Smooth muscle cell (in vitro differentiated cells): ENCODE measurements around the gene CHCHD1. TPM values are rescaled to one million over a fixed set of nuclear protein-coding genes. Genes with fewer than 3 reads are reported as not detected.

ENCODE experiments used
- DNase-seq: peaks from one replicate; lab custom pipeline; 2025; ENCODE audit not compliant: unreplicated experiment; lab: John Stamatoyannopoulos, UW
- H2AFZ ChIP-seq: fragments of 200-600 bp; sonication (generic); 2 replicates; pipeline ENCODE4 v1.6.0; 2016; ENCODE audit warnings: antibody characterized with exemption, low read depth, mild to moderate bottlenecking
- H3F3A ChIP-seq: fragments of 200-600 bp; sonication (generic); 2 replicates; pipeline ENCODE4 v1.6.0; 2017; ENCODE audit warnings: antibody characterized with exemption, low read depth
- H3K27ac ChIP-seq: fragments of 200-600 bp; sonication (generic); 2 replicates; pipeline ENCODE4 v1.5.1; 2016; ENCODE audit warnings: low read depth, mild to moderate bottlenecking
- H3K27me3 ChIP-seq: fragments of 200-600 bp; sonication (generic); 2 replicates; pipeline ENCODE4 v1.6.1; 2016; ENCODE audit warnings: low read depth, mild to moderate bottlenecking
- H3K36me3 ChIP-seq: fragments of 200-600 bp; sonication (generic); 2 replicates; pipeline ENCODE4 v1.5.1; 2016; ENCODE audit warnings: low read depth
- H3K4me1 ChIP-seq: fragments of 200-600 bp; sonication (generic); 2 replicates; pipeline ENCODE4 v1.5.1; 2016; ENCODE audit warnings: low read depth
- H3K4me2 ChIP-seq: fragments of 200-600 bp; sonication (generic); 2 replicates; pipeline ENCODE4 v1.6.0; 2016; ENCODE audit warnings: mild to moderate bottlenecking
- H3K4me3 ChIP-seq: fragments of 200-600 bp; sonication (generic); 2 replicates; pipeline ENCODE4 v1.5.1; 2016; ENCODE audit warnings: mild to moderate bottlenecking
- H3K79me2 ChIP-seq: fragments of 200-600 bp; sonication (generic); 2 replicates; pipeline ENCODE4 v1.6.0; 2016; ENCODE audit warnings: low read depth, mild to moderate bottlenecking
- H3K9ac ChIP-seq: fragments of 200-600 bp; sonication (generic); 2 replicates; pipeline ENCODE4 v1.6.0; 2016; ENCODE audit warnings: low read depth
- H3K9me3 ChIP-seq: fragments of 200-600 bp; sonication (generic); replicated peaks from 2 replicates; pipeline ENCODE4 v1.5.1; 2016; ENCODE audit warnings: low read depth
- H4K20me1 ChIP-seq: fragments of 200-600 bp; sonication (generic); 2 replicates; pipeline ENCODE4 v1.6.0; 2016; ENCODE audit warnings: low read depth
- CTCF ChIP-seq: fragments of 200-600 bp; sonication (generic); IDR thresholded peaks from 2 replicates; pipeline ENCODE4 v1.5.1; 2017; ENCODE audit warnings: borderline replicate concordance, mild to moderate bottlenecking, antibody characterized with exemption; ENCODE audit not compliant: insufficient read depth, poor library complexity, severe bottlenecking
- WGBS: methylation state at CpG from one replicate; pipeline ENCODE4 v1.1.7; 2016; ENCODE audit warnings: low lambda C conversion rate; 5-methylcytosine and 5-hydroxymethylcytosine counted together
- polyA plus RNA-seq: library from polyadenylated mRNA; unstranded; fragments of >200 nt; fragmentation: Nextera tagmentation; extraction: Ambion mirVana; gene quantifications from 2 replicates; pipeline ENCODE4 v1.2.1, GENCODE V29; 2016
- total RNA-seq: library from RNA; depleted of rRNA; stranded (reverse); fragments of >200 nt; gene quantifications from 2 replicates; pipeline ENCODE4 v1.2.3, GENCODE V29; 2014

Gene CHCHD1
- total and polyA plus RNA-seq, 2 experiments from 2014 or later, result 65.9 to 68.3 TPM

GRCh38 chr10:73807471-73807870 is 25.6 kb downstream of the CHCHD1 start:
- Histone ChIP-seq H3K9ac (no peak overlapping the region), H3K36me3 (no peaks in the 10 kb centered on the region), H3K4me2 (no peak overlapping the region), H3K4me3 (no peak overlapping the region), H2AFZ (no peak overlapping the region), H3K27ac (no peak overlapping the region), H3K79me2 (peaks cover 18% of the 10 kb centered on the region), H3K27me3 (no peaks in the 10 kb centered on the region), H3F3A (no peaks in the 10 kb centered on the region), H4K20me1 (peaks cover 4% of the 10 kb centered on the region), H3K9me3 (no peaks in the 10 kb centered on the region), H3K4me1 (peaks cover 8% of the 10 kb centered on the region)
- no peak for TF ChIP-seq CTCF
- no peak for DNase-seq
- 98% methylated on average over 14 of the region's 14 CpGs for WGBS

GRCh38 chr10:73808021-73808815 is 26.4 kb downstream of the CHCHD1 start:
- Histone ChIP-seq H2AFZ (no peak overlapping the region), H3K36me3 (no peaks in the 10 kb centered on the region), H3K27me3 (no peaks in the 10 kb centered on the region), H3K4me1 (peaks cover 13% of the 10 kb centered on the region), H3K4me3 (no peak overlapping the region), H3K27ac (no peak overlapping the region), H3K4me2 (no peak overlapping the region), H3K79me2 (peaks cover 18% of the 10 kb centered on the region), H3K9me3 (no peaks in the 10 kb centered on the region), H4K20me1 (peaks cover 4% of the 10 kb centered on the region), H3K9ac (no peak overlapping the region), H3F3A (no peaks in the 10 kb centered on the region)
- DNase-seq, result no peak
- TF ChIP-seq CTCF, result no peak
- 94% methylated on average over 16 of the region's 16 CpGs for WGBS

GRCh38 chr10:73809061-73809818 is 27.4 kb downstream of the CHCHD1 start:
- WGBS, result 75% methylated on average over 5 of the region's 5 CpGs
- no peaks in the 10 kb centered on the region for H3K9me3 ChIP-seq
- H4K20me1 ChIP-seq, result peaks cover 4% of the 10 kb centered on the region
- H3K4me2 ChIP-seq, result no peak overlapping the region
- H3K27ac ChIP-seq, result no peak overlapping the region
- peaks cover 18% of the 10 kb centered on the region for H3K79me2 ChIP-seq
- no peak for DNase-seq
- H3K27me3 ChIP-seq, result no peaks in the 10 kb centered on the region
- H3F3A ChIP-seq, result no peaks in the 10 kb centered on the region
- H2AFZ ChIP-seq, result no peak overlapping the region
- no peak overlapping the region for H3K9ac ChIP-seq
- peaks cover 13% of the 10 kb centered on the region for H3K4me1 ChIP-seq
- no peaks in the 10 kb centered on the region for H3K36me3 ChIP-seq
- no peak for TF ChIP-seq CTCF
- no peak overlapping the region for H3K4me3 ChIP-seq
